ENCODE data around the gene LECT2. TPM values are rescaled to one million over a fixed set of nuclear protein-coding genes. Genes with fewer than 3 reads are reported as not detected.

Gene LECT2
- total and polyA plus RNA-seq, 4 donors = not detected

GRCh38 chr5:135934939-135935338 lies 19.8 kb downstream of the LECT2 start:
- H3K4me1 ChIP-seq (ENCODE audit: control insufficient read depth in 1 of 2, insufficient read depth in 2 of 2, low read length in 2 of 2) = no peaks in the 10 kb centered on the region
- no peak overlapping the region for H3K4me3 ChIP-seq (ENCODE audit: low read length in 2 of 2)
- WGBS, 2 donors = 22 to 23% methylated on average over 3 of the region's 3 CpGs
- intact Hi-C loops (cut with DNase I) = no loop called here
- H3K9me3 ChIP-seq (ENCODE audit: control insufficient read depth, low read length) = no peaks in the 10 kb centered on the region
- no peak for DNase-seq
- H3K36me3 ChIP-seq (ENCODE audit: control insufficient read depth in 1 of 2, insufficient read depth in 2 of 2, low read length in 1 of 2) = no peaks in the 10 kb centered on the region
- H3K27me3 ChIP-seq (ENCODE audit: control insufficient read depth in 1 of 2, insufficient read depth in 2 of 2, low read length in 1 of 2) = no peaks in the 10 kb centered on the region
- H3K27ac ChIP-seq (ENCODE audit: low read depth in 1 of 2, low read length in 2 of 2) = no peak overlapping the region
- ATAC-seq (ENCODE audit: low FRiP score) = no peak

GRCh38 chr5:135930949-135931295 lies 23.9 kb downstream of the LECT2 start:
- no peaks in the 10 kb centered on the region for H3K27me3 ChIP-seq (ENCODE audit: control insufficient read depth in 1 of 2, insufficient read depth in 2 of 2, low read length in 1 of 2)
- no peaks in the 10 kb centered on the region for H3K36me3 ChIP-seq (ENCODE audit: control insufficient read depth in 1 of 2, insufficient read depth in 2 of 2, low read length in 1 of 2)
- H3K9me3 ChIP-seq (ENCODE audit: control insufficient read depth, low read length) = no peaks in the 10 kb centered on the region
- WGBS, 2 donors = 24 to 33% methylated on average over 18 of the region's 18 CpGs
- DNase-seq (no peak), ATAC-seq (ENCODE audit: low FRiP score) (no peak)
- H3K4me3 ChIP-seq (ENCODE audit: low read length in 2 of 2) = no peak overlapping the region
- no peak overlapping the region for H3K27ac ChIP-seq (ENCODE audit: low read depth in 1 of 2, low read length in 2 of 2)
- intact Hi-C loops (cut with DNase I) = no loop called here
- no peaks in the 10 kb centered on the region for H3K4me1 ChIP-seq (ENCODE audit: control insufficient read depth in 1 of 2, insufficient read depth in 2 of 2, low read length in 2 of 2)

GRCh38 chr5:135930029-135930948 lies 24.5 kb downstream of the LECT2 start:
- ATAC-seq (ENCODE audit: low FRiP score) = no peak
- DNase-seq = peak in 1 of 2 donors; percentile 75
- intact Hi-C loops (cut with DNase I) = no loop called here

GRCh38 chr5:135921388-135921787 lies 33.4 kb downstream of the LECT2 start:
- Histone ChIP-seq H3K9me3 (ENCODE audit: control insufficient read depth, low read length) (no peaks in the 10 kb centered on the region), H3K27me3 (ENCODE audit: control insufficient read depth in 1 of 2, insufficient read depth in 2 of 2, low read length in 1 of 2) (peaks cover 0 to 4% of the 10 kb centered on the region in 2 donors), H3K4me3 (ENCODE audit: low read length in 2 of 2) (no peak overlapping the region), H3K27ac (ENCODE audit: low read depth in 1 of 2, low read length in 2 of 2) (no peak overlapping the region), H3K4me1 (ENCODE audit: control insufficient read depth in 1 of 2, insufficient read depth in 2 of 2, low read length in 2 of 2) (no peaks in the 10 kb centered on the region), H3K36me3 (ENCODE audit: control insufficient read depth in 1 of 2, insufficient read depth in 2 of 2, low read length in 1 of 2) (no peaks in the 10 kb centered on the region)
- ATAC-seq (ENCODE audit: low FRiP score) = no peak
- no peak for DNase-seq
- WGBS, 2 donors = 13 to 22% methylated on average over 1 of the region's 1 CpG
- intact Hi-C loops (cut with DNase I) = no loop called here

More at GRCh38 chr5:135930029-135930948, 24.5 kb downstream of the LECT2 start:
- Histone ChIP-seq H3K36me3 (ENCODE audit: control insufficient read depth in 1 of 2, insufficient read depth in 2 of 2, low read length in 1 of 2) (no peaks in the 10 kb centered on the region), H3K4me1 (ENCODE audit: control insufficient read depth in 1 of 2, insufficient read depth in 2 of 2, low read length in 2 of 2) (no peaks in the 10 kb centered on the region), H3K9me3 (ENCODE audit: control insufficient read depth, low read length) (no peaks in the 10 kb centered on the region), H3K27me3 (ENCODE audit: control insufficient read depth in 1 of 2, insufficient read depth in 2 of 2, low read length in 1 of 2) (peaks cover 0 to 2% of the 10 kb centered on the region in 2 donors), H3K27ac (ENCODE audit: low read depth in 1 of 2, low read length in 2 of 2) (no peak overlapping the region), H3K4me3 (ENCODE audit: low read length in 2 of 2) (no peak overlapping the region)
- WGBS, 2 donors = 3% methylated on average over 68 to 99 of the region's 99 CpGs

- Histone ChIP-seq H3K27me3 (ENCODE audit: control insufficient read depth in 1 of 2, insufficient read depth in 2 of 2, low read length in 1 of 2) (peaks cover 0 to 1% of the 10 kb centered on the region in 2 donors), H3K4me3 (ENCODE audit: low read length in 2 of 2) (no peak overlapping the region), H3K27ac (ENCODE audit: low read depth in 1 of 2, low read length in 2 of 2) (no peak overlapping the region), H3K4me1 (ENCODE audit: control insufficient read depth in 1 of 2, insufficient read depth in 2 of 2, low read length in 2 of 2) (no peaks in the 10 kb centered on the region), H3K9me3 (ENCODE audit: control insufficient read depth, low read length) (no peaks in the 10 kb centered on the region), H3K36me3 (ENCODE audit: control insufficient read depth in 1 of 2, insufficient read depth in 2 of 2, low read length in 1 of 2) (no peaks in the 10 kb centered on the region)
- intact Hi-C loops (cut with DNase I) = no loop called here
- DNase-seq (no peak), ATAC-seq (ENCODE audit: low FRiP score) (no peak)
- WGBS, 2 donors = 52 to 53% methylated on average over 3 of the region's 3 CpGs
These were observed 34.6 kb downstream of the LECT2 start for GRCh38 chr5:135920199-135920598.

GRCh38 chr5:135916638-135917263 lies 38.0 kb downstream of the LECT2 start:
- whole genome bisulfite sequencing, 2 donors = 76 to 81% methylated on average over 8 of the region's 8 CpGs
- no peak overlapping the region for H3K27ac ChIP-seq (ENCODE audit: low read depth in 1 of 2, low read length in 2 of 2)
- no peak overlapping the region for H3K4me3 ChIP-seq (ENCODE audit: low read length in 2 of 2)
- DNase-seq (no peak), ATAC-seq (ENCODE audit: low FRiP score) (no peak)
- no peaks in the 10 kb centered on the region for H3K9me3 ChIP-seq (ENCODE audit: control insufficient read depth, low read length)
- intact Hi-C loops (cut with DNase I) = no loop called here
- no peaks in the 10 kb centered on the region for H3K36me3 ChIP-seq (ENCODE audit: control insufficient read depth in 1 of 2, insufficient read depth in 2 of 2, low read length in 1 of 2)
- H3K4me1 ChIP-seq (ENCODE audit: control insufficient read depth in 1 of 2, insufficient read depth in 2 of 2, low read length in 2 of 2) = no peaks in the 10 kb centered on the region
- H3K27me3 ChIP-seq (ENCODE audit: control insufficient read depth in 1 of 2, insufficient read depth in 2 of 2, low read length in 1 of 2) = no peaks in the 10 kb centered on the region

GRCh38 chr5:135915466-135916001 lies 39.2 kb downstream of the LECT2 start:
- WGBS, 2 donors = 76% methylated on average over 5 of the region's 5 CpGs
- no peaks in the 10 kb centered on the region for H3K9me3 ChIP-seq (ENCODE audit: control insufficient read depth, low read length)
- no peaks in the 10 kb centered on the region for H3K4me1 ChIP-seq (ENCODE audit: control insufficient read depth in 1 of 2, insufficient read depth in 2 of 2, low read length in 2 of 2)
- DNase-seq (no peak), ATAC-seq (ENCODE audit: low FRiP score) (no peak)
- no peaks in the 10 kb centered on the region for H3K27me3 ChIP-seq (ENCODE audit: control insufficient read depth in 1 of 2, insufficient read depth in 2 of 2, low read length in 1 of 2)
- no peaks in the 10 kb centered on the region for H3K36me3 ChIP-seq (ENCODE audit: control insufficient read depth in 1 of 2, insufficient read depth in 2 of 2, low read length in 1 of 2)
- H3K4me3 ChIP-seq (ENCODE audit: low read length in 2 of 2) = no peak overlapping the region
- intact Hi-C loops (cut with DNase I) = no loop called here
- H3K27ac ChIP-seq (ENCODE audit: low read depth in 1 of 2, low read length in 2 of 2) = no peak overlapping the region

- no peak for DNase-seq
- no peak overlapping the region for H3K27ac ChIP-seq (ENCODE audit: low read depth in 1 of 2, low read length in 2 of 2)
- H3K27me3 ChIP-seq (ENCODE audit: control insufficient read depth in 1 of 2, insufficient read depth in 2 of 2, low read length in 1 of 2) = no peaks in the 10 kb centered on the region
- H3K9me3 ChIP-seq (ENCODE audit: control insufficient read depth, low read length) = no peaks in the 10 kb centered on the region
- intact Hi-C loops (cut with DNase I) = no loop called here
- no peaks in the 10 kb centered on the region for H3K4me1 ChIP-seq (ENCODE audit: control insufficient read depth in 1 of 2, insufficient read depth in 2 of 2, low read length in 2 of 2)
- 71 to 77% methylated on average over 4 of the region's 4 CpGs for WGBS, 2 donors
- no peaks in the 10 kb centered on the region for H3K36me3 ChIP-seq (ENCODE audit: control insufficient read depth in 1 of 2, insufficient read depth in 2 of 2, low read length in 1 of 2)
- ATAC-seq (ENCODE audit: low FRiP score) = no peak
- H3K4me3 ChIP-seq (ENCODE audit: low read length in 2 of 2) = no peak overlapping the region
These were observed 40.8 kb downstream of the LECT2 start for GRCh38 chr5:135913713-135914626.
